Measurements from ENCODE around the gene ZFP3.

- TF ChIP-seq NFIC (IDR thresholded peaks at IDR 0.05; ENCODE audit: borderline replicate concordance) (no peak), CTCF (IDR thresholded peaks at IDR 0.05) (no peak), GABPA (IDR thresholded peaks at IDR 0.05; ENCODE audit: low read depth) (no peak), NRF1 (IDR thresholded peaks at IDR 0.05; ENCODE audit: low read depth, low read length) (no peak), POLR2AphosphoS5 (IDR thresholded peaks at IDR 0.05; ENCODE audit: low read depth, low read length) (no peak), EP300 (IDR thresholded peaks at IDR 0.05; ENCODE audit: borderline replicate concordance in 1 of 2, low read depth in 1 of 2, low read length in 1 of 2) (no peak), RXRA (IDR thresholded peaks at IDR 0.05; ENCODE audit: borderline replicate concordance, low read depth) (no peak), FOXM1 (IDR thresholded peaks at IDR 0.05; ENCODE audit: low read depth) (no peak)
These were observed 60.6 kb downstream of the ZFP3 start for GRCh38 chr17:5138616-5139457.
